ENCODE measurements around the gene LOXHD1.

GRCh38 chr18:46704189-46704588 is 47.2 kb upstream of the LOXHD1 start:
- TF ChIP-seq, protein P1, sequence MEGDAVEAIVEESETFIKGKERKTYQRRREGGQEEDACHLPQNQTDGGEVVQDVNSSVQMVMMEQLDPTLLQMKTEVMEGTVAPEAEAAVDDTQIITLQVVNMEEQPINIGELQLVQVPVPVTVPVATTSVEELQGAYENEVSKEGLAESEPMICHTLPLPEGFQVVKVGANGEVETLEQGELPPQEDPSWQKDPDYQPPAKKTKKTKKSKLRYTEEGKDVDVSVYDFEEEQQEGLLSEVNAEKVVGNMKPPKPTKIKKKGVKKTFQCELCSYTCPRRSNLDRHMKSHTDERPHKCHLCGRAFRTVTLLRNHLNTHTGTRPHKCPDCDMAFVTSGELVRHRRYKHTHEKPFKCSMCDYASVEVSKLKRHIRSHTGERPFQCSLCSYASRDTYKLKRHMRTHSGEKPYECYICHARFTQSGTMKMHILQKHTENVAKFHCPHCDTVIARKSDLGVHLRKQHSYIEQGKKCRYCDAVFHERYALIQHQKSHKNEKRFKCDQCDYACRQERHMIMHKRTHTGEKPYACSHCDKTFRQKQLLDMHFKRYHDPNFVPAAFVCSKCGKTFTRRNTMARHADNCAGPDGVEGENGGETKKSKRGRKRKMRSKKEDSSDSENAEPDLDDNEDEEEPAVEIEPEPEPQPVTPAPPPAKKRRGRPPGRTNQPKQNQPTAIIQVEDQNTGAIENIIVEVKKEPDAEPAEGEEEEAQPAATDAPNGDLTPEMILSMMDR (IDR thresholded peaks at IDR 0.05): no peak
- no peak for TF ChIP-seq POLR2A (IDR thresholded peaks at IDR 0.05)

All from uterus (tissue), 2 donors.